NCI-H2029 (cell line): ENCODE data around the gene ARHGAP6.

Experiments
- DNase-seq: peaks from one replicate; lab custom pipeline; 2025; lab: John Stamatoyannopoulos, UW

The ARHGAP6 gene

GRCh38 chrX:11351375-11352295, 314.1 kb downstream of the ARHGAP6 start:
- no peak for DNase-seq

- DNase-seq = no peak
These were observed 315.9 kb downstream of the ARHGAP6 start for GRCh38 chrX:11349661-11350337.

- DNase-seq = no peak
These were observed 316.7 kb downstream of the ARHGAP6 start for GRCh38 chrX:11349020-11349419.

GRCh38 chrX:11347300-11347699, 318.4 kb downstream of the ARHGAP6 start:
- DNase-seq = no peak

GRCh38 chrX:11346121-11346682, 319.5 kb downstream of the ARHGAP6 start:
- no peak for DNase-seq

- no peak for DNase-seq
These were observed 323.0 kb downstream of the ARHGAP6 start for GRCh38 chrX:11342673-11343072.

- no peak for DNase-seq
These were observed 324.2 kb downstream of the ARHGAP6 start for GRCh38 chrX:11341274-11342201.

- DNase-seq = no peak
These were observed 328.3 kb downstream of the ARHGAP6 start for GRCh38 chrX:11337292-11338009.

- DNase-seq = no peak
These were observed 329.5 kb downstream of the ARHGAP6 start for GRCh38 chrX:11336201-11336600.

GRCh38 chrX:11334165-11334564, 331.6 kb downstream of the ARHGAP6 start:
- no peak for DNase-seq

- no peak for DNase-seq
These were observed 333.9 kb downstream of the ARHGAP6 start for GRCh38 chrX:11331788-11332187.

GRCh38 chrX:11329021-11329420, 336.7 kb downstream of the ARHGAP6 start:
- DNase-seq = no peak

- DNase-seq = no peak
These were observed 337.6 kb downstream of the ARHGAP6 start for GRCh38 chrX:11328134-11328533.

GRCh38 chrX:11321986-11322385, 343.7 kb downstream of the ARHGAP6 start:
- DNase-seq = no peak

- DNase-seq = no peak
These were observed 345.8 kb downstream of the ARHGAP6 start for GRCh38 chrX:11319806-11320520.

- DNase-seq = no peak
These were observed 354.0 kb downstream of the ARHGAP6 start for GRCh38 chrX:11311706-11312105.

GRCh38 chrX:11309220-11309619, 356.5 kb downstream of the ARHGAP6 start:
- no peak for DNase-seq

- DNase-seq = no peak
These were observed 360.1 kb downstream of the ARHGAP6 start for GRCh38 chrX:11305641-11306040.

- no peak for DNase-seq
These were observed 360.9 kb downstream of the ARHGAP6 start for GRCh38 chrX:11304829-11305228.

- DNase-seq = no peak
These were observed 367.1 kb downstream of the ARHGAP6 start for GRCh38 chrX:11298600-11298999.
